Heart right ventricle (tissue), 16 donors: ENCODE measurements around the gene NXF1. TPM values are rescaled to one million over a fixed set of nuclear protein-coding genes. Genes with fewer than 3 reads are reported as not detected.

Experiments used
- ATAC-seq, 8 donors: fragments of 200-7000 bp; cut with Tn5 transposase; one replicate each; pipeline ENCODE4 v1.9.1; 2020; ENCODE audit warnings: mild to moderate bottlenecking in 8 of 8, moderate library complexity in 8 of 8, moderate number of reproducible peaks in 1 of 8
- DNase-seq, 2 donors: peaks; one replicate each; pipeline ENCODE4 v3.0.0-alpha.2; 2020
- H3K27ac ChIP-seq, 10 donors: fragments of 200-600 bp; sonication (generic) in 2 of 10; one replicate each; pipeline versions ENCODE4 v1.5.0 to v1.8.0; 2020 to 2022; ENCODE audit warnings: mild to moderate bottlenecking in 3 of 10
- H3K27me3 ChIP-seq, 7 donors: fragments of 200-600 bp; one replicate each; pipeline ENCODE4 v1.8.0; 2021 to 2022; ENCODE audit warnings: mild to moderate bottlenecking in 2 of 7
- H3K36me3 ChIP-seq, 9 donors: fragments of 200-600 bp; sonication (generic) in 1 of 9; one replicate each; pipeline versions ENCODE4 v1.5.0 to v1.8.0; 2020 to 2022; ENCODE audit warnings: mild to moderate bottlenecking in 2 of 9
- H3K4me1 ChIP-seq, 9 donors: fragments of 200-600 bp; sonication (generic) in 1 of 9; one replicate each; pipeline versions ENCODE4 v1.5.0 to v1.8.0; 2020 to 2022; ENCODE audit warnings: mild to moderate bottlenecking in 4 of 9
- H3K4me3 ChIP-seq, 10 donors: fragments of 200-600 bp; sonication (generic) in 2 of 10; one replicate each; pipeline versions ENCODE4 v1.5.0 to v1.8.0; 2020 to 2022; ENCODE audit warnings: mild to moderate bottlenecking in 7 of 10, moderate library complexity in 2 of 10
- H3K9me3 ChIP-seq, 11 donors: fragments of 200-600 bp in 10 of 11; sonication (generic) in 2 of 11; one replicate each; pipeline versions ENCODE4 v1.5.0 to v1.8.0; 2013 to 2022; ENCODE audit warnings: mild to moderate bottlenecking in 2 of 11, control low read depth in 1 of 11, moderate library complexity in 1 of 11
- WGBS, 2 donors: extraction: QIAGEN DNeasy Blood & Tissue Kit; methylation state at CpG; one replicate each; pipeline ENCODE4 v1.1.7; 2013; ENCODE audit warnings: inconsistent platforms in 1 of 2; 5-methylcytosine and 5-hydroxymethylcytosine counted together
- intact Hi-C, 10 donors: fragments of 100-400 bp; cut with DNase I; formaldehyde crosslinking; loops; one replicate each; pipeline versions ENCODE4 v1.11.1 to v1.14.2; 2022
- polyA plus RNA-seq, 2 donors: library from polyadenylated mRNA; stranded (reverse); fragments of 200-250 nt; gene quantifications; one replicate each; pipeline ENCODE4 v1.2.3, GENCODE V29; 2013
- total RNA-seq, 10 donors: library from RNA; stranded (reverse); fragmentation: NEBNext Ultra II Directional in 3 of 10; extraction: Animal tissue kit (Norgen Biotek cat#: 25700) in 3 of 10; gene quantifications; one replicate each; pipeline versions ENCODE4 v1.2.1 to v1.2.4, GENCODE V29; 2021 to 2023
- TF ChIP-seq, protein P1 (sequence below), 9 donors: fragments of 200-600 bp; sonication (generic) in 2 of 9; IDR thresholded peaks; one replicate each; pipeline versions ENCODE4 v1.5.0 to v1.8.0; 2021 to 2022; ENCODE audit warnings: antibody characterized with exemption in 9 of 9, mild to moderate bottlenecking in 5 of 9, moderate library complexity in 1 of 9
- donor health status: Arrhythmogenic right ventricular cardiomyopathy.
- donor health status: ischemic (EF 13 %, LVEDD 7.1; RV severe dilation, severe dysfunction).
- donor health status: healthy with polysubstance abuse.
- donor health status: DM: no; HTN: yes; CAD: no.
- donor health status: DM: no; HTN: no; CAD: no.
- donor health status: ischemic (EF 25% LVEDD 6.9; RV normal size, moderate dysfunction).
- donor health status: ischemic (EF 25% LVEDD 5.7; RV mildly dilated, moderate dysfunction).
- donor health status: healthy.
- donor health status: DM: yes; HTN: yes; CAD: no.
- donor health status: Ischemic cardiomyopathy.
- donor health status: ischemic (EF 35%, LVEDD 5.7; RV mildly dilated, moderate dysfunction).
- donor health status: nonischemic (EF 11% LVEDD 7.7; RV severe dilation, severe dysfunction).
- donor health status: DM: yes; HTN: yes; CAD: no.
- donor health status: PGD.
- donor health status: ischemic (EF 29% LVEDD 5.4; RV normal size, mild dysfunction).
- donor health status: nonischemic (EF 23%, LVEDD 6.1; RV moderate dilation, normal function).

The NXF1 gene
- total and polyA plus RNA-seq, 12 donors: 28.3 to 96.7 (median 38.3) TPM

DNA sequence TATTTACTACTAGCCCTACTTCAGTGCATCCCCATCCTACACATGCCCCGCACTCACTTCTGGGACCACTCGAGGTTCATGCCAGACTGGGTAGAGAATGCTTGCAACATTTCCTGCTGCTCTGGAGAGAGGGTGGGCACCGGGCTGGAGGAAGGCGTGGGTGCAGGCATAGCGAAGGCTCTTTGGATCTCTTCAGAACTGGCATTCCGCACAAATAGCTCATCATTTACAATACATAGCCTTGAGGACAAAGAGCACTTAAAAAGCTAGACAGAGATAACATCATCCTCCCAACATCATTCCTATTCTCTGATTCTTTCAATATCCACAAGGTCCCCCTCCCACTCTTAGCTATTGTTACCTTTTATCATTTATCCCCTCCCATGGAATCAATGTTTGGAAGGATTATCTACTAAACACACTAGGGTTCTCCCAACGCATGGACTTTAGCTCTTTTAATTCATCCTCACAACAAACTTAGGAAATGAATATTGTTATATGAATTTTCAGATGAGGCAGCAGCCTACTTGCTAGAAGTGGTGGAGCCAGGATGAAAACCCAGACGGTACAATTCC is 11.0 kb downstream of the NXF1 start:
- H3K4me3 ChIP-seq: no peak overlapping the region
- H3K27me3 ChIP-seq: no peaks in the 10 kb centered on the region
- TF ChIP-seq, protein P1, sequence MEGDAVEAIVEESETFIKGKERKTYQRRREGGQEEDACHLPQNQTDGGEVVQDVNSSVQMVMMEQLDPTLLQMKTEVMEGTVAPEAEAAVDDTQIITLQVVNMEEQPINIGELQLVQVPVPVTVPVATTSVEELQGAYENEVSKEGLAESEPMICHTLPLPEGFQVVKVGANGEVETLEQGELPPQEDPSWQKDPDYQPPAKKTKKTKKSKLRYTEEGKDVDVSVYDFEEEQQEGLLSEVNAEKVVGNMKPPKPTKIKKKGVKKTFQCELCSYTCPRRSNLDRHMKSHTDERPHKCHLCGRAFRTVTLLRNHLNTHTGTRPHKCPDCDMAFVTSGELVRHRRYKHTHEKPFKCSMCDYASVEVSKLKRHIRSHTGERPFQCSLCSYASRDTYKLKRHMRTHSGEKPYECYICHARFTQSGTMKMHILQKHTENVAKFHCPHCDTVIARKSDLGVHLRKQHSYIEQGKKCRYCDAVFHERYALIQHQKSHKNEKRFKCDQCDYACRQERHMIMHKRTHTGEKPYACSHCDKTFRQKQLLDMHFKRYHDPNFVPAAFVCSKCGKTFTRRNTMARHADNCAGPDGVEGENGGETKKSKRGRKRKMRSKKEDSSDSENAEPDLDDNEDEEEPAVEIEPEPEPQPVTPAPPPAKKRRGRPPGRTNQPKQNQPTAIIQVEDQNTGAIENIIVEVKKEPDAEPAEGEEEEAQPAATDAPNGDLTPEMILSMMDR (IDR thresholded peaks at IDR 0.05): no peak
- 88 to 91% methylated on average over 8 of the region's 8 CpGs for WGBS, 2 donors
- H3K9me3 ChIP-seq: no peaks in the 10 kb centered on the region
- H3K27ac ChIP-seq: peak overlapping the region in 1 of 10 donors; percentile 43
- H3K4me1 ChIP-seq: peaks cover 4 to 40% (median 31%) of the 10 kb centered on the region in 9 donors
- no peak for ATAC-seq
- H3K36me3 ChIP-seq: peaks cover 0 to 90% (median 67%) of the 10 kb centered on the region in 9 donors
- DNase-seq: no peak
- intact Hi-C loops: loop anchor here in 4 of 10 donors (5.0 kb wide), 2 partner anchors 38 to 43 kb away; partner anchors contain the start of genes STX5 (in 3 of the 4), TEX54 (in 3 of the 4) and WDR74 (in 1 of the 4)

GRCh38 chr11:62792202-62792575 is 13.1 kb downstream of the NXF1 start:
- peak; percentile 6 to 66 (median 50) for ATAC-seq
- DNase-seq: peak; percentile 59 to 72
- peaks cover 0 to 77% (median 54%) of the 10 kb centered on the region in 9 donors for H3K36me3 ChIP-seq
- H3K27ac ChIP-seq: peak overlapping the region in 9 of 10 donors; percentile 88 to 97 (median 93)
- WGBS, 2 donors: 8 to 17% methylated on average over 11 of the region's 11 CpGs
- TF ChIP-seq, protein P1 (IDR thresholded peaks at IDR 0.05): no peak
- H3K9me3 ChIP-seq: no peaks in the 10 kb centered on the region
- H3K27me3 ChIP-seq: no peaks in the 10 kb centered on the region
- peak overlapping the region in 8 of 10 donors; percentile 77 to 97 (median 94) for H3K4me3 ChIP-seq
- intact Hi-C loops: loop anchor here in 4 of 10 donors (5.0 kb wide), 2 partner anchors 40 to 45 kb away; partner anchors contain the start of genes STX5 (in 3 of the 4), TEX54 (in 3 of the 4) and WDR74 (in 1 of the 4)
- H3K4me1 ChIP-seq: peaks cover 9 to 55% (median 48%) of the 10 kb centered on the region in 9 donors

DNA sequence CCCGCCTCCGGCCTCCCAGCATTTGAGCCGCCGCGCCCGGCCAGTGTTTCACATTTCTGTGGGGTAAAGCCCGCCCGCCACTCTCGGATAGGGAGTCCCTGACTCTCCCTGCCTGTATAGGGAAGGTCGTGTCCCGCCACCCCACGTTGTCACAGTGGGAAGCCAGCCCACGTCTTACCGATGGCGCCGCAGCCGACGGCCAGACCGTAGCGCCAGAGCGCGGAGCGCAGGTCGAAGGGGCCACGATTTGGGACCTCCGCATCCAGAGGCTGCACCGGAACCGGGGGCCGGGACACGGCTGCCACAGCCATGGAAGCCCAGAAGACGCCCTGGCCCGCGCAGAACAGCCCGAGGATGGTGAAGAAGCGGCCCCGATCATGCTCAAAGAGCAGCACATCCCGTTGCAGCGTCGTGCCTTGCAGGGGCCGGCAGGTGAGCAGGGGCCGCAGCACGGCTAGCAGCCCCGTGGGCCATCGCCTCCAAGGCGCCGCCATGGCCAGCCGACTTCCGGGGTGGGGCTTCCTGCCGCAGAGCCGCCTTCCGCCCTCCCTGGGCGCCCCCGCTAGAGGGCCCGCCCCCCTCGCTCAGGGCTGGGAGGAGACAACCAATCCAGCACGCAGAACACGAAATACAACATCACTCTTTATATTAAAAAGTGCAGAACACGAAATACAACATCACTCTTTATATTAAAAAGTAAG is 13.6 kb downstream of the NXF1 start, which contains the start of gene TMEM223:
TMEM223 (minus strand) TSS at position 506 of the 701 bp plus-strand sequence; CDS start at position 494, 12 bp downstream.
- Histone ChIP-seq H3K4me3 (peak within 1 kb of the TSS; percentile 67 to 97 (median 92)), H3K4me1 (peaks cover 9 to 55% (median 48%) of the 10 kb centered on the region in 9 donors), H3K27me3 (no peaks in the 10 kb centered on the region), H3K27ac (peak within 1 kb of the TSS; percentile 39 to 97 (median 93)), H3K36me3 (peaks cover 0 to 72% (median 50%) of the 10 kb centered on the region in 9 donors), H3K9me3 (no peaks in the 10 kb centered on the region)
- WGBS, 2 donors: 0 to 1% methylated on average over 58 of the region's 58 CpGs
- intact Hi-C loops: loop anchor here in 4 of 10 donors (5.0 kb wide), 2 partner anchors 41 to 46 kb away; partner anchors contain the start of genes STX5 (in 3 of the 4), TEX54 (in 3 of the 4) and WDR74 (in 1 of the 4)
- ATAC-seq (peak; percentile 86 to 93 (median 90)), DNase-seq (peak; percentile 90 to 92)
- TF ChIP-seq, protein P1 (IDR thresholded peaks at IDR 0.05): peak in 6 of 9 donors; percentile 12 to 41 (median 30)

DNA sequence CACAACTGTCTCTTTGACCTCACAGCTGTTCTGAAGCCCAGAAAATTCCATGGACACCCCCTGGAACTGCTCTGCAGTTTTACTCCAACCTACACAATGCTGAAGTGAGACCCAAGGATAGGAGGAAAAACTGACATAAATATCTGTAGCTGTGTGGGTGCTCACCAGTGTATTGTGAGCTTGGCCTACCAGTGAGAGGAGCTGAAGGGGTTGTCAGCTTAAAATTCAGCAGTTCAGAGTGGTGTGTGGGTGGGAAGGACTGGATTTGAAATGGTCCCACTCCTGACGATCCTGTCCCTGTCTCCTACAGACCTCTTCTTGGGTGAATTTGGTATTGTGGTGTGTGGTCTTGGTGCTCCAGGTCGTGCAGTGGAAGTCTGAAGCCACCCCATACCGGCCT is 15.7 kb downstream of the NXF1 start:
- no peak for DNase-seq
- intact Hi-C loops: loop anchor here in 7 of 10 donors (5.0 to 10.0 kb wide), 5 partner anchors 43 to 75 kb away; partner anchors contain the start of genes STX5 (in 3 of the 7), TEX54 (in 3 of the 7) and WDR74 (in 1 of the 7)
- WGBS, 2 donors: 46 to 61% methylated on average over 3 of the region's 3 CpGs
- no peaks in the 10 kb centered on the region for H3K27me3 ChIP-seq
- peaks cover 0 to 62% (median 29%) of the 10 kb centered on the region in 9 donors for H3K36me3 ChIP-seq
- H3K27ac ChIP-seq: peak overlapping the region in 3 of 10 donors; percentile 16 to 97 (median 35)
- TF ChIP-seq, protein P1 (IDR thresholded peaks at IDR 0.05): no peak
- H3K9me3 ChIP-seq: no peaks in the 10 kb centered on the region
- peaks cover 13 to 67% (median 57%) of the 10 kb centered on the region in 9 donors for H3K4me1 ChIP-seq
- ATAC-seq: no peak
- H3K4me3 ChIP-seq: peak overlapping the region in 1 of 10 donors; percentile 0
